Measurements from ENCODE around the gene TMEM63B. TPM values are rescaled to one million over a fixed set of nuclear protein-coding genes. Genes with fewer than 3 reads are reported as not detected.

Gene TMEM63B
- total and polyA plus RNA-seq, 2 of the 8 experiments (the other 6 are each of a cell fraction or from before 2014, with no cell fraction given) = 61.1 to 96.8 TPM

DNA sequence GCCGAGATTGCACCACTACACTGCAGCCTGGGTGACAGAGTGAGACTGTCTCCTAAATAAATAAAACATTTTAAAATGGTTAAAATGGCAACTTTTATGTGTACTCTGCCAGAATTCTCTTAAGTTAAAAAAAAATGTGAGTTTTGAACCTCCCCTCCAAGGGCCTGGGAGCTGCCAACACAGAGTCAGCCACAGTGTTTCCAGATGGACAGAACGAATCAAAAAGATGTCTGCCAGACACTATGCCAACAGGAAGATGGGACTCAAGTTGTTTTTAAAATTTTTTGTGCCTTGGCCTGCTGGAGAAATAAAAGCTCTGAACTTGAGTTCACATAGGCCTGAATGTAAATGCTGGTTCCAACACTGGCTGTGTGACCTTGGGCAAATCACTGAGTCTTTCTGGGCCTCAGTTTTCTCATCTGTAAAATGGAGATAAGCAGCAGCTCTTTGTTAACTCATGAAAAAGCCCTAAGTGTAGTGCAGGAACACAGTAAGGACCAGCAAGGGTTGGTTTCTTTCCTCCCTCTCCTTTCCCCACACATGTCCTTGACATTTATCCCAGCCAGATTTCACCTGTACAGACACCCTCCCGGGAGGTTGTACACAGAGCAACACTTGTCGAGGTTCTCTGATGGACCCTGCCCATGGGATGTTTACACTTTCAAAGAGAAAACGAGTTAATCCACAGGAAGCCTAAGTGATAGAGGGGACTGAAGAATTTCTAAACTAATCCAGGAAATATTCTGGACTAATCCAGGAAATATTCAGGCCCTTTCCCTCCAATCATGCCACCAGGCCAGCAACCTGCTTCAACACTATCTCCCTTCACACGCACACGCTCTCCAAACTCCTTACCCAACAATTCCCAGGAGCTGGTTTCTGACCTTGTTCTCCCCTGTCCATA is 35.1 kb upstream of the TMEM63B start:
- Histone ChIP-seq H3K79me1 (ENCODE audit: low read depth, low read length) (no peaks in the 10 kb centered on the region; the same call in 1 of the 2 replicates), H3K9ac (replicated peaks in 1 of 4; ENCODE audit: extremely low read depth in 1 of 4, low read depth in 3 of 4, low read length in 3 of 4) (no peak overlapping the region), H2BK120ac (replicated peaks; ENCODE audit: low read depth, low read length) (no peak overlapping the region), H3K79me2 (ENCODE audit: control insufficient read depth in 1 of 2, insufficient read depth in 2 of 2, low read length in 2 of 2) (no peaks in the 10 kb centered on the region), H3K27me3 (replicated peaks in 1 of 4; ENCODE audit: control insufficient read depth in 3 of 4, extremely low read depth in 1 of 4, insufficient read depth in 3 of 4, low read length in 3 of 4) (no peaks in the 10 kb centered on the region), H4K5ac (ENCODE audit: insufficient read length, low read depth, low read length) (no peak overlapping the region), H3K36me3 (ENCODE audit: control insufficient read depth in 2 of 4, insufficient read depth in 4 of 4, low read length in 3 of 4) (peaks cover 0 to 6% (median 0%) of the 10 kb centered on the region in 4 experiments; a peak in 3 of 8 replicates), H2BK15ac (ENCODE audit: low read length) (no peak overlapping the region), H3K4me2 (ENCODE audit: insufficient read depth in 1 of 2, low read depth in 2 of 2, low read length in 2 of 2) (no peak overlapping the region), H3K18ac (ENCODE audit: extremely low read depth, low read length) (no peak overlapping the region), H3K56ac (replicated peaks; ENCODE audit: insufficient read length, low read depth, low read length) (no peak overlapping the region), H2BK12ac (ENCODE audit: low read depth, low read length) (no peak overlapping the region), H2AK5ac (ENCODE audit: low read depth, low read length) (no peak overlapping the region), H3K4me1 (replicated peaks in 1 of 4; ENCODE audit: control insufficient read depth in 3 of 4, insufficient read depth in 4 of 4, low read length in 3 of 4) (no peaks in the 10 kb centered on the region), H3K4ac (replicated peaks; ENCODE audit: insufficient read length, low read depth, low read length) (no peak overlapping the region), H3K23me2 (ENCODE audit: low read depth, low read length) (no peaks in the 10 kb centered on the region), H4K91ac (replicated peaks; ENCODE audit: insufficient read length, low read length) (no peak overlapping the region), H2BK5ac (ENCODE audit: low read depth, low read length) (no peak overlapping the region), H2BK20ac (ENCODE audit: low read length) (no peak overlapping the region), H4K20me1 (replicated peaks in 1 of 2; ENCODE audit: control insufficient read depth in 1 of 2, insufficient read depth in 2 of 2, low read length in 2 of 2) (peaks cover 0 to 15% of the 10 kb centered on the region in 2 experiments), H3K4me3 (ENCODE audit: extremely low read depth in 1 of 4, insufficient read depth in 2 of 4, low read depth in 3 of 4, low read length in 4 of 4) (no peak overlapping the region), H2AFZ (ENCODE audit: low read length) (no peak overlapping the region), H3K14ac (ENCODE audit: insufficient read length) (no peak overlapping the region), H3K23ac (ENCODE audit: insufficient read length) (no peak overlapping the region), H3K9me3 (ENCODE audit: insufficient read depth in 2 of 2, low read depth in 1 of 2, low read length in 1 of 2) (no peaks in the 10 kb centered on the region), H3K27ac (ENCODE audit: low read depth, low read length) (no peak overlapping the region), H4K8ac (ENCODE audit: extremely low read depth, insufficient read depth, low read length) (no peak overlapping the region)
- CTCF ChIA-PET (ENCODE audit: partially characterized antibody) = interaction anchor here (0.8 to 3.8 kb wide), 7 partner anchors 8 to 213 kb away, joined by 3 to 26 read pairs (median 4); no protein-coding TSS in a partner anchor
- POLR2A ChIA-PET (ENCODE audit: partially characterized antibody) = no interaction called here
- FAIRE-seq = no peak
- TF ChIP-seq EP300 (IDR thresholded peaks at IDR 0.05; ENCODE audit: borderline replicate concordance in 1 of 2, low read depth in 2 of 2, low read length in 2 of 2) = no peak
- TF ChIP-seq TEAD4 (IDR thresholded peaks at IDR 0.05; ENCODE audit: low read depth, low read length) = no peak
- TF ChIP-seq BRCA1 (IDR thresholded peaks at IDR 0.05; ENCODE audit: low read depth, low read length) = no peak
- DNase-seq (ENCODE audit: low read depth in 1 of 2, low spot score in 2 of 2) = no peak
- 92% methylated on average over 7 of the region's 7 CpGs; no CpG with 5 or more reads in 1 of the 2 experiments for WGBS, 2 experiments (ENCODE audit: extremely low coverage in 1 of 2, insufficient coverage in 1 of 2, insufficient read length in 1 of 2, insufficient replicate concordance in 2 of 2, low coverage in 1 of 2, low lambda C conversion rate in 2 of 2, missing lambda C conversion rate in 1 of 2)

All from H1 (cell line).